ENCODE results near the gene LUC7L3. TPM values are rescaled to one million over a fixed set of nuclear protein-coding genes. Genes with fewer than 3 reads are reported as not detected.

LUC7L3 gene
- total RNA-seq, 4 donors from 2014 or later, result 62.8 to 984 (median 159) TPM

DNA sequence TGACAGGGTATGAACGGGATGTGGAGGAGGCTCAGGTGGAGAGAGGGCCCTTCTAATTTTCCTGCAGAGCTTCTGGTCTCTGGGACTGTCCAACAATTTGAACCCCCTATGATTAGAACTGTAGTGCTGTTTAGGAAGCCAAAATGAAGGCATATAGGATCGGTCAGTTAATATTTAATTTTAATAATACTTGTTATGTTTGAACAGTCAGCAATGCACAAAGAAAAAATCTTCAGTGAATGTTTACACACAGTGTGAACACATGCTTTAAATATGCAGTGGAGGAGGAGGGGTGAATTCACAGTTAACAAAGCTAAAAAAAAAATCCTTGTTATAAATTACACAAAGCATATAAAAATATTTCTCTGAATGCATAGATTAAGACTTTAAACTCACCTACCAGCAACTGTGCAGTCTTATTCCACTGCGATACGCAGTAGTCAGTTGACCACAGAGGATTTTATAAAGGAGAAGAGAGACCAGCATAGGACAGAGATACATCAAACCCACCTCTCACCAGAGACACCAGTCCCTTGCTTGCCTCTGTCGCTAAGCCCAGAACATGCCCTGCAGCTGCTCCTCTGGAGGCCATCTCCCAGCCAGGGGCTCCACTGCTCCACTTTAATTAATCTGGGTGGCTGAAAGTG lies 26.2 kb upstream of the LUC7L3 start:
- no peak for DNase-seq
- peaks cover 51 to 94% (median 63%) of the 10 kb centered on the region in 4 donors for H3K4me1 ChIP-seq
- peak overlapping the region; percentile 85 to 89 (median 88) for H3K27ac ChIP-seq

GRCh38 chr17:50696365-50696879 lies 23.0 kb upstream of the LUC7L3 start:
- no peak for TF ChIP-seq CTCF (IDR thresholded peaks at IDR 0.05)
- no peak for TF ChIP-seq POLR2A (IDR thresholded peaks at IDR 0.05)
- TF ChIP-seq EP300 (IDR thresholded peaks at IDR 0.05; ENCODE audit: low read depth), result no peak
- TF ChIP-seq POLR2AphosphoS5 (IDR thresholded peaks at IDR 0.05), result no peak
- peak overlapping the region in 3 of 4 donors; percentile 2 to 88 (median 85) for H3K27ac ChIP-seq
- H3K4me3 ChIP-seq, result no peak overlapping the region
- peaks cover 0 to 38% (median 17%) of the 10 kb centered on the region in 4 donors for H3K36me3 ChIP-seq
- H3K9me3 ChIP-seq, result no peaks in the 10 kb centered on the region
- peaks cover 38 to 63% (median 44%) of the 10 kb centered on the region in 4 donors for H3K4me1 ChIP-seq
- in situ Hi-C loops (cut with MboI; ENCODE audit: low pct_ligation_motif_present in 1 of 4, low pct_unique_long_range_greater_than_20kb in 1 of 4, low sequenced_read_pairs in 3 of 4) (loop anchor here (10.0 kb wide), 2 partner anchors 62 to 152 kb away; partner anchors contain the start of genes SPATA20 (in 4 of the 4) and ABCC3 (in 1 of the 4)), intact Hi-C loops (cut with DNase I; ENCODE audit: low total_unique reads) (loop anchor here (5.0 kb wide), 1 partner anchor 144 kb away; no protein-coding TSS in a partner anchor)
- no peak for DNase-seq
- H3K27me3 ChIP-seq, result no peaks in the 10 kb centered on the region
- 67 to 70% methylated on average over 1 to 3 of the region's 3 CpGs for WGBS, 2 donors (ENCODE audit: low coverage in 1 of 2)

More for the DNA sequence above, 26.2 kb upstream of the LUC7L3 start:
- 39 to 52% methylated on average over 4 to 5 of the region's 5 CpGs for WGBS, 2 donors (ENCODE audit: low coverage in 1 of 2)
- Histone ChIP-seq H3K9me3 (no peaks in the 10 kb centered on the region), H3K27me3 (no peaks in the 10 kb centered on the region), H3K4me3 (no peak overlapping the region), H3K36me3 (peaks cover 0 to 26% (median 8%) of the 10 kb centered on the region in 4 donors)
- TF ChIP-seq POLR2A (IDR thresholded peaks at IDR 0.05) (no peak), POLR2AphosphoS5 (IDR thresholded peaks at IDR 0.05) (peak in 1 of 3 donors; percentile 23)
- in situ Hi-C loops (cut with MboI; ENCODE audit: low pct_ligation_motif_present in 1 of 4, low pct_unique_long_range_greater_than_20kb in 1 of 4, low sequenced_read_pairs in 3 of 4), result loop anchor here (10.0 kb wide), 2 partner anchors 58 to 148 kb away; partner anchors contain the start of genes SPATA20 (in 4 of the 4) and ABCC3 (in 1 of the 4)
- intact Hi-C loops (cut with DNase I; ENCODE audit: low total_unique reads), result no loop called here

DNA sequence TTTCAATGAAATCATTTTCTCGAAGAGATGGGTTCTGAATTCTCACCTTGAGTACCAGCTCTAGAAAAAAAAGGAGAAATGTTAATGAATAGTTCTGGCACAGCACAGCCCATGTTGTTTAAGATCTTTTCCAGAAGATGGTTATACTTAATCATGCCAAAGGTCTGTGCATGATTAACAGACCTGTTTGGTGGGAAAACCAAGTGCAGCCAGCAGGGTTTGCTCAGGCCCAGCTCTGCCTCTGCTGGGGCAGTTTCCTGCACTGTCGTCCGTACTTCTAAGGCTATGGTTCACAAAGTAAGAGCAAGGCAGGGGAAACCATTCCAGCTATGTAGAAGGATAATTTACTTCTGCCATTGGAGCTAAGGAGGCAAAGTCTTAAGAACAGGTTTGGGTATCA lies 22.3 kb upstream of the LUC7L3 start:
- Histone ChIP-seq H3K27ac (peak overlapping the region; percentile 2 to 88 (median 68)), H3K9me3 (no peaks in the 10 kb centered on the region), H3K4me3 (no peak overlapping the region), H3K27me3 (no peaks in the 10 kb centered on the region), H3K36me3 (peaks cover 0 to 38% (median 17%) of the 10 kb centered on the region in 4 donors), H3K4me1 (peaks cover 32 to 56% (median 37%) of the 10 kb centered on the region in 4 donors)
- in situ Hi-C loops (cut with MboI; ENCODE audit: low pct_ligation_motif_present in 1 of 4, low pct_unique_long_range_greater_than_20kb in 1 of 4, low sequenced_read_pairs in 3 of 4) (loop anchor here (10.0 kb wide), 2 partner anchors 62 to 152 kb away; partner anchors contain the start of genes SPATA20 (in 4 of the 4) and ABCC3 (in 1 of the 4)), intact Hi-C loops (cut with DNase I; ENCODE audit: low total_unique reads) (loop anchor here (5.0 kb wide), 1 partner anchor 145 kb away; no protein-coding TSS in a partner anchor)
- DNase-seq, result no peak
- TF ChIP-seq POLR2A (IDR thresholded peaks at IDR 0.05), result no peak
- TF ChIP-seq CTCF (IDR thresholded peaks at IDR 0.05), result peak in 1 of 5 experiments; percentile 27
- WGBS, 2 donors (ENCODE audit: low coverage in 1 of 2), result 52 to 71% methylated on average over 3 of the region's 3 CpGs

DNA sequence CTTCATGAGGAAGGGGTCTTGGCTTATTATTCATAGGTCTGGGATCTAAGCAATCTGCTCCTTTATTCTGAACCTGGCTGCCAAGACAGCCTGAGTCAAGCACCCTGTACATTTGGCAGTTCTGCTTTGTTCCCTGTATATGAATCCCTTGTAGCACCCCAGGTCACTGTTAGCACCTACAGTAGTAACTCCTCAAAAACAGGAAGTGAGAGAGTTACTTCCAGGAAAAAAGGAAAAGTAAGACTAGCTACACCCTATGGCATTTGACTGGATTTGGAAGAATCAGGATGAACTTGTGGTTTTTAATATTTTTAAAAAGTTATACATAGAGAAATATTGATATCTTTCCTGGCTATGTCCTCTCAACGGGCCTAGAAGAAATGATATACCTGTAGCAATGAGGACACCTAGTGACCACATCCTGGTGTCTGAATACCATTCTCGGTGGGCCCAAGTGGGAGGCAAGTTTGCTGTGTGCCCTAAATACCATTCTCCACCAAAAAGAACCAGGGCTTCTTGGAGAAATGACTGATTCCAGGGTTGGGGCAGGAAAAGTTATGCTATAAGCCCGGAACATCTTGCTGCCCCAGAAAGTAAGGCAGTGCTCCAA lies 21.6 kb upstream of the LUC7L3 start:
- peaks cover 25 to 49% (median 30%) of the 10 kb centered on the region in 4 donors for H3K4me1 ChIP-seq
- peak overlapping the region; percentile 2 to 88 (median 68) for H3K27ac ChIP-seq
- WGBS, 2 donors (ENCODE audit: low coverage in 1 of 2), result 29 to 31% methylated on average over 2 to 3 of the region's 3 CpGs
- TF ChIP-seq POLR2AphosphoS5 (IDR thresholded peaks at IDR 0.05) (no peak), EP300 (IDR thresholded peaks at IDR 0.05; ENCODE audit: low read depth) (no peak), POLR2A (IDR thresholded peaks at IDR 0.05) (no peak), CTCF (IDR thresholded peaks at IDR 0.05) (peak in 4 of 5 experiments; percentile 14 to 41 (median 24))
- no peaks in the 10 kb centered on the region for H3K27me3 ChIP-seq
- in situ Hi-C loops (cut with MboI; ENCODE audit: low pct_ligation_motif_present in 1 of 4, low pct_unique_long_range_greater_than_20kb in 1 of 4, low sequenced_read_pairs in 3 of 4) (loop anchor here (10.0 kb wide), 2 partner anchors 63 to 153 kb away; partner anchors contain the start of genes SPATA20 (in 4 of the 4) and ABCC3 (in 1 of the 4)), intact Hi-C loops (cut with DNase I; ENCODE audit: low total_unique reads) (loop anchor here (5.0 kb wide), 1 partner anchor 145 kb away; no protein-coding TSS in a partner anchor)
- no peak overlapping the region for H3K4me3 ChIP-seq
- no peaks in the 10 kb centered on the region for H3K9me3 ChIP-seq
- DNase-seq, result no peak
- peaks cover 0 to 38% (median 17%) of the 10 kb centered on the region in 4 donors for H3K36me3 ChIP-seq
